WTC11 (cell line): Measurements from ENCODE around the gene PRDM9. TPM values are rescaled to one million over a fixed set of nuclear protein-coding genes. Genes with fewer than 3 reads are reported as not detected.

ENCODE experiments used
- ATAC-seq: fragments of 200-7000 bp; cut with Tn5 transposase; 2 replicates; pipeline ENCODE4 v1.10.0; 2021; ENCODE audit warnings: mild to moderate bottlenecking, moderate library complexity
- CTCF ChIA-PET: fragments of 300-600 bp; sonication (Branson Sonifier 250); formaldehyde crosslinking; loops from one replicate; lab custom pipeline; 2021; ENCODE audit warnings: antibody characterized with exemption; lab: Charles Lee
- POLR2A ChIA-PET: fragments of 350-600 bp; sonication (Branson Sonifier 250); formaldehyde crosslinking; loops from one replicate; lab custom pipeline; 2021; ENCODE audit warnings: antibody characterized with exemption; lab: Charles Lee
- DNase-seq: peaks from one replicate; pipeline ENCODE4 v3.0.0; 2021; ENCODE audit warnings: low spot score
- H3K27ac Mint-ChIP-seq: 2 replicates; pipeline ENCODE4 v1.8.0; 2021; ENCODE audit warnings: mixed read lengths
- H3K27me3 Mint-ChIP-seq: 2 replicates; pipeline ENCODE4 v1.8.0; 2021; ENCODE audit warnings: low read depth, mild to moderate bottlenecking, moderate library complexity, mixed read lengths
- H3K36me3 Mint-ChIP-seq: 2 replicates; pipeline ENCODE4 v1.8.0; 2021; ENCODE audit warnings: mixed read lengths
- H3K4me1 Mint-ChIP-seq: 2 replicates; pipeline ENCODE4 v1.8.0; 2022; ENCODE audit warnings: mixed read lengths
- H3K4me3 Mint-ChIP-seq: 2 replicates; pipeline ENCODE4 v1.8.0; 2021; ENCODE audit warnings: mild to moderate bottlenecking, moderate library complexity, mixed read lengths
- H3K9me3 Mint-ChIP-seq: 2 replicates; pipeline ENCODE4 v1.8.0; 2021; ENCODE audit warnings: mixed read lengths
- AFF4 ChIP-seq: sonication (generic); formaldehyde crosslinking; IDR thresholded peaks from 2 replicates; pipeline ENCODE4 v1.8.1; 2023; ENCODE audit warnings: mild to moderate bottlenecking, missing genetic modification reagents, borderline replicate concordance
- CBFB ChIP-seq: sonication (generic); formaldehyde crosslinking; IDR thresholded peaks from 2 replicates; pipeline ENCODE4 v1.8.1; 2022; ENCODE audit warnings: mild to moderate bottlenecking, low read depth, missing genetic modification reagents
- CDX4 ChIP-seq: fragments of 250-450 bp; sonication (Bioruptor Pico); IDR thresholded peaks from 2 replicates; pipeline ENCODE4 v1.9.0; 2021; ENCODE audit warnings: moderate library complexity, mild to moderate bottlenecking, inconsistent platforms, borderline replicate concordance
- CREM ChIP-seq: sonication (generic); formaldehyde crosslinking; IDR thresholded peaks from 2 replicates; pipeline ENCODE4 v1.8.1; 2022; ENCODE audit warnings: mild to moderate bottlenecking, missing genetic modification reagents, moderate library complexity
- CTCF ChIP-seq: fragments of 200-600 bp; IDR thresholded peaks from 2 replicates; pipeline ENCODE4 v1.8.0; 2022; ENCODE audit warnings: antibody characterized with exemption
- E2F1 ChIP-seq: sonication (generic); formaldehyde crosslinking; IDR thresholded peaks from 2 replicates; pipeline ENCODE4 v1.8.0; 2022; ENCODE audit warnings: mild to moderate bottlenecking, missing genetic modification reagents
- E2F4 ChIP-seq: sonication (generic); formaldehyde crosslinking; IDR thresholded peaks from 2 replicates; pipeline ENCODE4 v1.8.1; 2022; ENCODE audit warnings: low read depth, mild to moderate bottlenecking, moderate library complexity, missing genetic modification reagents, borderline replicate concordance
- ELF4 ChIP-seq: sonication (generic); formaldehyde crosslinking; IDR thresholded peaks from 2 replicates; pipeline ENCODE4 v1.8.1; 2022; ENCODE audit warnings: low read depth, mild to moderate bottlenecking, moderate library complexity, missing genetic modification reagents
- FOXK1 ChIP-seq: sonication (generic); formaldehyde crosslinking; IDR thresholded peaks from 2 replicates; pipeline ENCODE4 v1.8.0; 2022; ENCODE audit warnings: mild to moderate bottlenecking, moderate library complexity, missing genetic modification reagents
- HMGA2 ChIP-seq: fragments of 250-450 bp; sonication (Bioruptor Pico); IDR thresholded peaks from 2 replicates; pipeline ENCODE4 v1.4.0; 2021; ENCODE audit warnings: mild to moderate bottlenecking, moderate library complexity
- KAT7 ChIP-seq: sonication (generic); formaldehyde crosslinking; IDR thresholded peaks from 2 replicates; pipeline ENCODE4 v1.8.1; 2023; ENCODE audit warnings: missing genetic modification reagents, mild to moderate bottlenecking, borderline replicate concordance
- MYBL2 ChIP-seq: sonication (generic); formaldehyde crosslinking; IDR thresholded peaks from 2 replicates; pipeline ENCODE4 v1.8.1; 2023; ENCODE audit warnings: mild to moderate bottlenecking, moderate library complexity, missing genetic modification reagents
- SMAD4 ChIP-seq: sonication (generic); formaldehyde crosslinking; IDR thresholded peaks from 2 replicates; pipeline ENCODE4 v1.8.0; 2022; ENCODE audit warnings: mild to moderate bottlenecking, missing genetic modification reagents
- STAT6 ChIP-seq: sonication (generic); formaldehyde crosslinking; conservative IDR thresholded peaks from 2 replicates; pipeline ENCODE4 v1.8.1; 2023; ENCODE audit warnings: mild to moderate bottlenecking, low read depth, missing genetic modification reagents, moderate library complexity
- TEAD4 ChIP-seq: sonication (generic); formaldehyde crosslinking; IDR thresholded peaks from 2 replicates; pipeline ENCODE4 v1.8.0; 2022; ENCODE audit warnings: mild to moderate bottlenecking, missing genetic modification reagents
- ZBTB43 ChIP-seq: sonication (generic); formaldehyde crosslinking; IDR thresholded peaks from 2 replicates; pipeline ENCODE4 v1.8.1; 2023; ENCODE audit warnings: mild to moderate bottlenecking, missing genetic modification reagents
- ZMAT4 ChIP-seq: fragments of 250-450 bp; sonication (Bioruptor Pico); IDR thresholded peaks from 2 replicates; pipeline ENCODE4 v1.9.0; 2021; ENCODE audit warnings: mild to moderate bottlenecking
- ZNF121 ChIP-seq: sonication (generic); formaldehyde crosslinking; IDR thresholded peaks from 2 replicates; pipeline ENCODE4 v1.8.0; 2023; ENCODE audit warnings: missing genetic modification reagents
- ZNF138 ChIP-seq: sonication (generic); formaldehyde crosslinking; conservative IDR thresholded peaks from 2 replicates; pipeline ENCODE4 v1.8.1; 2022; ENCODE audit warnings: mild to moderate bottlenecking, moderate library complexity, missing genetic modification reagents
- ZNF281 ChIP-seq: sonication (generic); formaldehyde crosslinking; IDR thresholded peaks from 2 replicates; pipeline ENCODE4 v1.8.0; 2023; ENCODE audit warnings: mild to moderate bottlenecking, missing genetic modification reagents
- ZNF671 ChIP-seq: fragments of 250-450 bp; sonication (Bioruptor Pico); IDR thresholded peaks from 2 replicates; pipeline ENCODE4 v1.8.0; 2021; ENCODE audit warnings: mild to moderate bottlenecking
- total RNA-seq: library from RNA; stranded (reverse); gene quantifications from 3 replicates; pipeline ENCODE4 v1.2.3, GENCODE V29; 2021

The PRDM9 gene
- total RNA-seq, 1 experiment from 2014 or later: 0.15 TPM

GRCh38 chr5:23459214-23459613 lies 48.2 kb upstream of the PRDM9 start (continued):
- TF ChIP-seq CTCF: no peak

GRCh38 chr5:23461576-23461975 lies 45.8 kb upstream of the PRDM9 start:
- ATAC-seq: no peak
- peaks cover 22% of the 10 kb centered on the region for H3K36me3 Mint-ChIP-seq
- POLR2A ChIA-PET: no interaction called here
- CTCF ChIA-PET: no interaction called here
- DNase-seq: no peak
- no peaks in the 10 kb centered on the region for H3K27me3 Mint-ChIP-seq
- no peak overlapping the region for H3K27ac Mint-ChIP-seq
- peaks cover 29% of the 10 kb centered on the region for H3K9me3 Mint-ChIP-seq
- H3K4me3 Mint-ChIP-seq: no peak overlapping the region
- no peak for TF ChIP-seq ZNF121 (CRISPR knock-in tag)
- no peak for TF ChIP-seq ZMAT4 (CRISPR knock-in tag)
- TF ChIP-seq HMGA2: no peak
- no peak for TF ChIP-seq ZNF138
- TF ChIP-seq CDX4 (CRISPR knock-in tag): no peak
- TF ChIP-seq ZNF281 (CRISPR knock-in tag): no peak
- no peak for TF ChIP-seq TEAD4 (CRISPR knock-in tag)
- no peak for TF ChIP-seq STAT6 (CRISPR knock-in tag)
- TF ChIP-seq AFF4 (CRISPR knock-in tag): no peak
- TF ChIP-seq SMAD4: no peak
- no peak for TF ChIP-seq ZBTB43 (CRISPR knock-in tag)
- no peak for TF ChIP-seq MYBL2 (CRISPR knock-in tag)
- no peak for TF ChIP-seq ELF4 (CRISPR knock-in tag)
- TF ChIP-seq CBFB (CRISPR knock-in tag): no peak
- TF ChIP-seq CREM (CRISPR knock-in tag): no peak
- no peak for TF ChIP-seq KAT7 (CRISPR knock-in tag)
- TF ChIP-seq ZNF671 (CRISPR knock-in tag): no peak
- no peak for TF ChIP-seq E2F1 (CRISPR knock-in tag)
- no peak for TF ChIP-seq FOXK1 (CRISPR knock-in tag)
- no peak for TF ChIP-seq E2F4 (CRISPR knock-in tag)
- H3K4me1 Mint-ChIP-seq: no peaks in the 10 kb centered on the region
